NCI-H2171 treated with DMSO at 0.1 percent for 48 hours (cell line): ENCODE measurements around the gene VILL.
"Not testable (repeated sequence)": the region's sequence is repeated elsewhere in the genome, so short reads cannot be mapped to it uniquely, and the experiment has no call there.

Source experiments
- DNase-seq: peaks from one replicate; lab custom pipeline; 2025; lab: John Stamatoyannopoulos, UW

The VILL gene

GRCh38 chr3:38036286-38036685 is 45.7 kb downstream of the VILL start:
- no peak for DNase-seq

DNA sequence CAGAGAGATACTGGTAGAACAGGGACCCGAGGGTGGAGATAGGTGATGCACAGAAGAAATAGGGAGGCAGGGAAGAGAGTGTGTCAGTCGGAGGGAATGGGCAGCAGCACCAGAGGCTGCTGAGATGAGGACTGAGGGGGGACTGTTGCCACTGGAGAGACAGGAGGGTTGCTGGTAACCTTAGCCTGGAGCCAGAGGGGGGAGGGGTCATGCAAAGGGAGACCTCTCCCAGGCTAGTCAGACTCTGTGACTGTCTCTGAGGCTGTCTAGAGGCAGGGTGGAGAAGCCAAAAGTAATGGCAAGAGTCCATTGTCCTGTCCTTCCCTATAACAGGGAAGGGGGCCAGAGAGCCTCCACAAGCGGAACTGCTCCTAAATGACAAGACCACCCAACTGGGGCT is 46.3 kb downstream of the VILL start:
- no peak for DNase-seq

DNA sequence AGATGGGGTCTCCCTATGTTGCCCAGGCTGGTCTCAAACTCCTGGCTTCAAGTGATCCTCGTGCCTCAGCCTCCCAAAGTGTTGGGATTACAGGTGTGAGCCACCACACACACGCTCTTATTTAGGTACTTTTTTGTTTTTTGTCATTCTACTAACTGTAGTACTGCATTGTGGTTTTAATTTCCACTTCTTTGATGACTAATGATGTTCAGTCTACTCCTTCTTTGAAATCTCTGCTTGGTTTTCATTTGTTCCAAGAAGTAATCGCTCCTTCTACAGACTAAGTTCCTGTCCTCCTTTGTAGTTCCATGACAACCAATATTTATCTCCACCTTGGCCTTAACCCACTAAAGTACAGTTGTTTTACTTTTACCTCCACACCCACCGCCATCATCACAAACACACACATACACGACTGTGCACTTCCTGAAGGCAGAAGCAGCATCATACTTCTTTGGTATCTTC is 47.9 kb downstream of the VILL start:
- DNase-seq = no peak

DNA sequence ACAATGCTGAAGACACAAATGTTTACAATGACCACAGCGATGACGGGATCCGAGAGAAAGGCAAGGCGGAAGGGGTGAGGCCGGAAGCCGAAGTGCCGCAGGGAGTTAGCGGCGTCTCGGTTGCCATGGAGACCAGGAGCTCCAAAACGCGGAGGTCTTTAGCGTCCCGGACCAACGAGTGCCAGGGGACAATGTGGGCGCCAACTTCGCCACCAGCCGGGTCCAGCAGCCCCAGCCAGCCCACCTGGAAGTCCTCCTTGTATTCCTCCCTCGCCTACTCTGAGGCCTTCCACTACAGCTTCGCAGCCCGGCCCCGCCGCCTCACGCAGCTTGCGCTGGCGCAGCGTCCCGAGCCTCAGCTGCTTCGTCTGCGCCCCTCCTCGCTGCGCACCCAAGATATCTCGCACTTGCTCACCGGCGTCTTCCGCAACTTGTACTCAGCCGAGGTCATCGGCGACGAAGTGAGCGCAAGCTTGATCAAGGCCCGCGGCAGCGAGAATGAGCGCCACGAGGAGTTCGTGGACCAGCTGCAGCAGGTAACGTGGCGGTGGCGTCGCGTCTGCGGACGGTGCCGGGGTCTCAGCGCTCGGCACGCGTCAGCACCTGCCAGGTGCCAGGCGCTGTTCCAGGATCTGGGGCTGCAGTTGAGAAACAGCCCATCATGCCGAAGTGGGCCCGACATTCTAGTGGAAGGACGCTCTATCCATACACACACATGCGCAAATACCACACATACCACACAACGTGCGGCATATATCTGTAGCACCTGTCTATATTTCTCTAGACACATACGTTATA is 48.7 kb downstream of the VILL start, which contains the start of gene DLEC1:
Gene DLEC1 (plus strand): TSS at position 108 of the 798 bp plus-strand sequence. CDS start 18 bp downstream, at position 126.
- no peak for DNase-seq

- DNase-seq = no peak
Observed at GRCh38 chr3:38039899-38040261, 49.3 kb downstream of the VILL start.

- no peak for DNase-seq
Observed at GRCh38 chr3:38040401-38040800, 49.8 kb downstream of the VILL start.

DNA sequence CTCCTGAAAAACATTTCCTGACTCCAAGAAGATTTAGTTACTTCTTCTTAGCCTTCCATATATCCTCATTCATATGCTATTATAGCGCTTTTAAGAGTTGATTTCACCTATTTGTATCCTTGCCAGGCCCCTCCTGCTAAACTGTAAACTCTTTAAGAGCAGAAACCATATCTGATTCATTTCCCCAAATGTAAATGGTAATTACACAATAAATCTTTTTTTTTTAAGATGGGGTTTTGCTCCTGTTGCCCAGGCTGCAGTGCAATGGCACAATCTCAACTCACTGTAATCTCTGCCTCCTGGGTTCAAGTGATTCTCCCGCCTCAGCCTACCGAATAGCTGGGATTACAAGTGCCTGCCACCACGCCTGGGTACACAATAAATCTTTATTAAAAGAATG is 52.9 kb downstream of the VILL start:
- no peak for DNase-seq

DNA sequence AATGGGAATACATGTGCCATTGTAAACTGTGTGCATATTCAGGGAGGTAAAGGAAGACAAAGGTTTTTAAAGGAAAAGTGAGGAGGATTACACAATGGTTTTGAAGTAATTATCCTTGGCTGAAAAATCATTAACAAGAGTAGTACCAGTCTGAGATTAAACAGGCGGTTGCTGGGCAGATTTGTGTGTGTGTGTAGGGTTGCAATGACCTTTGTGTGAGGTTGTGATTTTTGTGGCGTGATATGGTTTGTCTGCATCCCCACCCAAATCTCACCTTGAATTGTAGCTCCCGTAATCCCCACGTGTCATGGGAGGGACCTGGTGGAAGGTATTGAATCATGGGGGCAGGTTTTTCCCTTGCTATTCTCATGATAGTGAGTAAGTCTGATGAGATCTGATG is 55.4 kb downstream of the VILL start:
- no peak for DNase-seq

DNA sequence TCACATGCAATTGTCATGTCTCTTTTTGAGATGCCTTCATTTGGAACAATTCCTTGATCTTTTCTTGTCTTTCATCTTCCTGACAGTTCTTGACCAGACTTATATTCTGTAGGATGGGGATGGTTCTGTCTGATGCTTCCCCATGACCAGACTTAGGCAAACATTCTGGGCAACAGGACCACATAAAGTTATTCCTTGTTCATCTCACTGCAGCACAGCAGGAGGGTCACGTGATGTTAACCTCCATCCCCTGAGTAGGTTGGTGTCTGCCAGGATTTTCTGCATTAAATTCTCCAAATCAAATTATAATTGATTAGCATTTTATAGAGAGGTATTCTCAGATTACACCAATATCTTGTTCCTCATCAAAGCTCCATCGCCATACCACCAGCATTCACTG is 56.2 kb downstream of the VILL start:
- DNase-seq = no peak

DNA sequence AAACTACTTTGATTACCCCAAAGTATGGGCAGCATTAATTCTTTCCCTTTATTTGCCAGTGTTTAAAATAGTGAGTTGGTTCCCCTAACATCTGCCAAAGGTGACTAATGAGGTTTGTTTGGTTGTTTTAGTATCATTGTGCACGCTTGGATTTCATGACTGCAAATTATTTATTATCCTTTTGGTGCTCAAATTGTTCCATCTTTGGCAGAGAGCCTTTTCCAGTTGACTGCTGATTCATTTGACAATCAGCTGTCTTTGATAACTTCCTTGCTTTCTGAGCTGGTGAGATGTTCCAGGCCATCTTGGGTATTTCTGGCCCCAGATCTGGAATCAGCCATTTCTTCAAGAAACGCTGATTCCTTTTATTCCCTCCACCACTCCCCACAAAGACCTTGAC is 57.3 kb downstream of the VILL start:
- no peak for DNase-seq

GRCh38 chr3:38049358-38050126 is 59.0 kb downstream of the VILL start:
- no peak for DNase-seq

DNA sequence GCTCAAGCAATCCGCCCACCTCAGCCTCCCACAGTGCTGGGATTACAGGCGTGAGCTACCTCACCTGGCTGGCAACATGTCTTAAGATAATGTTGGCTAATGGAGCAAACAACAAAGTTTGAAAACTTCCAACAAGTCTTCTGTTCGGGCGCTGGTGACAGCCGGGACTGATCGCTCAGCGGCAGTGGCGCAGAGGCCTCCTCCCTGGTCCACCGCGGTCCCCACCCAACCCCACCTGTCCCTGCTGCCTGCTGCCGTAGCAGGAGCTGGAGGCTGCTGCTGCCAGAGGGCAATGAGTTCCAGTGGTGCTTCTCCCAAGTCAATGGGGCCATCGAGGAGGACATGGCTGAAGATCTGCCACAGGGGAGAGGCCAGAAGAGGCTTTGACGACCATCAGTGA is 60.5 kb downstream of the VILL start:
- DNase-seq = no peak

GRCh38 chr3:38053286-38053685 is 62.7 kb downstream of the VILL start:
- DNase-seq = not testable (repeated sequence)

- DNase-seq = not testable (repeated sequence)
Observed at GRCh38 chr3:38053813-38054498, 63.4 kb downstream of the VILL start.

- no peak for DNase-seq
Observed at GRCh38 chr3:38054499-38055001, 64.0 kb downstream of the VILL start.
